Measurements from ENCODE around the gene SDR42E2.

GRCh38 chr16:22124583-22125284, 37.6 kb upstream of the SDR42E2 start:
- TF ChIP-seq CTCF (conservative IDR thresholded peaks at IDR 0.05; ENCODE audit: low read depth, low read length) (no peak), RAD21 (IDR thresholded peaks at IDR 0.05; ENCODE audit: low read length) (no peak), RCOR1 (IDR thresholded peaks at IDR 0.05; ENCODE audit: insufficient replicate concordance, low read length) (no peak), POLR2A (IDR thresholded peaks at IDR 0.05; ENCODE audit: low read depth, low read length) (no peak), MAFK (IDR thresholded peaks at IDR 0.05; ENCODE audit: low read depth, low read length) (no peak), ELK1 (IDR thresholded peaks at IDR 0.05; ENCODE audit: borderline replicate concordance, low read depth, low read length) (no peak), MXI1 (IDR thresholded peaks at IDR 0.05; ENCODE audit: borderline replicate concordance, low read depth, low read length) (no peak), FOS (IDR thresholded peaks at IDR 0.05; ENCODE audit: low read depth, low read length) (no peak), SMC3 (IDR thresholded peaks at IDR 0.05; ENCODE audit: low read depth, low read length) (no peak)

Measured in IMR-90 (cell line).